Left colon (tissue), 2 donors: ENCODE data around the gene PRRG4. TPM values are rescaled to one million over a fixed set of nuclear protein-coding genes. Genes with fewer than 3 reads are reported as not detected.

ENCODE experiments used
- ATAC-seq: fragments of 200-7000 bp; cut with Tn5 transposase; one replicate; pipeline ENCODE4 v1.9.1; 2020; ENCODE audit warnings: mild to moderate bottlenecking, moderate library complexity
- DNase-seq, 2 donors: peaks; one replicate each; pipeline ENCODE4 v3.0.0-alpha.2; 2020
- intact Hi-C, 2 donors: fragments of 100-400 bp; cut with DNase I in 1 of 2; cut with micrococcal nuclease in 1 of 2; formaldehyde crosslinking; loops; one replicate each; pipeline versions ENCODE4 v1.11.2 to v1.14.0; 2022; cut with DNase I, micrococcal nuclease
- total RNA-seq, 2 donors: library from RNA; stranded (reverse); fragmentation: NEBNext Ultra II Directional; extraction: Animal tissue kit (Norgen Biotek cat#: 25700); gene quantifications; one replicate each; pipeline ENCODE4 v1.2.1, GENCODE V29; 2021
- donor health status: DM: no; HTN: no; CAD: no.
- donor health status: DM: yes; HTN: yes; CAD: no.

Gene PRRG4
- total RNA-seq, 2 donors from 2014 or later: 15.8 to 19.0 TPM

GRCh38 chr11:32826113-32826512, 3.6 kb upstream of the PRRG4 start:
- intact Hi-C loops: no loop called here
- ATAC-seq: no peak
- DNase-seq: no peak

- intact Hi-C loops: no loop called here
- ATAC-seq (no peak), DNase-seq (no peak)
These were observed 2.5 kb upstream of the PRRG4 start for GRCh38 chr11:32827276-32827675.

DNA sequence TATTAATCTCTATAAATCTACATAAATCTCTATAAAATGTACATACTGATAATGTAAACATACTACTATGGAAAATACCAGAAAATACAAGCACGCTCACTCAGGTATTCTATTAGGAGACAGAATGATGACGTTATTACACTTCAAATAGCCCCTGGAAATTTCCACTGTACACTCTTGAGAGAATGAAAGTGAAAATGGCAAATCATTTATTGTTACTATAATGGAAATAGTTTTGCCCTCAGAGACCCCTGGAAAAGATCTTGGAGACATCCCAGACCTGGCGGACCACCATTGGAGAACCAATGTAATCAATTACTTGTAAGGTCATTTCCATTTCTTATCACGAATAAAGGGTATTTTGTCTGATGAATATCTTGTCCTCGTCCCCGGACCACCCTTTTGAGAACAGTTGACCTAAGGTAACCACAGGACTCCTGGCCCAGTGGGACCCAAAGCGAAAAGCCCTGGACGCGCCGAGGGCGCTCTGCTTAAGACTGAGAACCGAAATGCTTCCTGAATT, 509 bp upstream of the PRRG4 start:
- DNase-seq: no peak
- intact Hi-C loops: no loop called here
- peak; percentile 19 for ATAC-seq

- intact Hi-C loops: no loop called here
- ATAC-seq (peak; percentile 74), DNase-seq (peak; percentile 62 to 76)
These were observed 649 bp downstream of the PRRG4 start for GRCh38 chr11:32830413-32830738.

DNA sequence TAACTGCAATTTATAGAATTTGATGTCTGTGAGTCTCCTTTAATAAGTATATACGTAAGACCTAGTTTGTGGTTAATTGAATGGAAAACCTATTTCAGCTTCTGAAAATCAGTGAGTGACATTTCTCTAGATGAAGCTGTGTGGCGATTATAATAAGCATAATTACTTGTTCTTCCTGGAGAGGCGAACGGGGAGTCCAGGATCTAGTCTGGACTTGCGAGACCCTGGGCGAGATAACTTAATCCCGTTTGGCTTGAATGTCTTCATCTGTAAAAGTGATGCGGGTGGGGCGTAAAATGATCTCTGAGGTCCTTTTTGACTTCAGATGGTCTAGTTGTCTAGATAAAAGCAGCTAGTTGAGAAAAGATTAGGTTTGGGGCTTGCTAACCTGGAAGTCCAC, 1.1 kb downstream of the PRRG4 start:
- intact Hi-C loops: no loop called here
- no peak for DNase-seq
- ATAC-seq: no peak

GRCh38 chr11:32831221-32831620, 1.5 kb downstream of the PRRG4 start:
- DNase-seq (no peak), ATAC-seq (no peak)
- intact Hi-C loops: no loop called here

- ATAC-seq: no peak
- no peak for DNase-seq
- intact Hi-C loops: no loop called here
These were observed 4.2 kb downstream of the PRRG4 start for GRCh38 chr11:32833921-32834320.

DNA sequence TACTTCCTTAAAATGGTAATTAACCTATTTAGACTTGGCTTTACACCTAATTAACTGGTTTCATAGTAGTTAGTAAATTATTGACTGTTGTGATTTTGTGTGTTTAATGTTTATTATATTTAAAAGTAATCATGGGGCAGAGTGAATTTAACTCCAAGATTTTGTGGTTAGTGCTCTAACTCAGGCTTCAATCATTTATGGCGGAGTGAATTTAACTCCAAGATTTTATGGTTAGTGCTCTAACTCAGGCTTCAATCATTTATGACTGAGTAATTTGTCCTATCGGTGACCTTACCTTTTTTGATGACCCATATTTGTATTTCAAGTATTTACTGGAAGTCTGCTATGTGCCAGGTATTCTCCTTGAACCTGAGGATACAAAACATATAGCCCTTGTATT, 7.2 kb downstream of the PRRG4 start:
- DNase-seq (no peak), ATAC-seq (no peak)
- intact Hi-C loops: no loop called here

DNA sequence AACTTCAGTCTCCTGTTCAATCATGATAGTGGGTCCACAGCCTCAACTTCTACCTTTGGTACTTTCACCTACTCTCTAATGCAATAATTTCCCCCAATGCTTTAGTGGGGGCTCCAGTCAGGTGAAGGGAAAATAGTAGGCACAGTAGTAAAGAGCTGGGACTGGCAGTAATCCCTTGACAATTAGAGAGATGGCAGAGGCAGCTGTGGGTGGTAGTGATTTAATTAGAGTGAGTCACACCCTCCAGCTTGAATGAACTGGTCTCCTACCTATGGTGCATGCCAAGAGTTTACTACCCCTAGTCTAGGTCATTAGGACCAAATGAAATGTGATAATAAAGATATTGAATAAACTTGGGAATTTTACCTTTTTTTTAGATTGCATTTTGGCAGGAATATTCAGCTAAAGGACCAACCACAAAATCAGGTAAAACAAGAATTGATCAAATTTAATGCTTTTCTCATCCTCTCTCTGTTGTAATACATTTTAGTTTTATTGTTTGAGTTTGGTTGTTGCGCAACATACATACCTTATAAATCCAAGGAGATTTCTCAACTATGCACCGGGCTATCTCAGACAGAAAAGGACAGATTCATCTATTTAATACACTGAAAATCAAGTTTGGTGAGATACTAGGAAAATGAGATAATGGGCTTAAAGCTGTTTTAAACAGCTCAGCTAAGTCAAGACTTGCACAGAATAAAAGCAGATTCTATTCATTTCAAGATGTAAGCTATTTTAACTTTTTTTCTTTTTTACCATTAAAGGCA, 9.0 kb downstream of the PRRG4 start:
- DNase-seq (peak in 1 of 2 donors; percentile 49), ATAC-seq (peak; percentile 99)
- intact Hi-C loops: no loop called here

- no peak for ATAC-seq
- no peak for DNase-seq
- intact Hi-C loops: no loop called here
These were observed 9.6 kb downstream of the PRRG4 start for GRCh38 chr11:32839308-32839707.

- ATAC-seq: no peak
- intact Hi-C loops: no loop called here
- no peak for DNase-seq
These were observed 10.9 kb downstream of the PRRG4 start for GRCh38 chr11:32840587-32840986.

- ATAC-seq: no peak
- DNase-seq: no peak
- intact Hi-C loops: no loop called here
These were observed 13.8 kb downstream of the PRRG4 start for GRCh38 chr11:32843544-32843943.

GRCh38 chr11:32847511-32847910, 17.8 kb downstream of the PRRG4 start:
- no peak for DNase-seq
- ATAC-seq: no peak
- intact Hi-C loops: no loop called here

- no peak for DNase-seq
- intact Hi-C loops: no loop called here
- ATAC-seq: no peak
These were observed 20.0 kb downstream of the PRRG4 start for GRCh38 chr11:32849761-32850160.

DNA sequence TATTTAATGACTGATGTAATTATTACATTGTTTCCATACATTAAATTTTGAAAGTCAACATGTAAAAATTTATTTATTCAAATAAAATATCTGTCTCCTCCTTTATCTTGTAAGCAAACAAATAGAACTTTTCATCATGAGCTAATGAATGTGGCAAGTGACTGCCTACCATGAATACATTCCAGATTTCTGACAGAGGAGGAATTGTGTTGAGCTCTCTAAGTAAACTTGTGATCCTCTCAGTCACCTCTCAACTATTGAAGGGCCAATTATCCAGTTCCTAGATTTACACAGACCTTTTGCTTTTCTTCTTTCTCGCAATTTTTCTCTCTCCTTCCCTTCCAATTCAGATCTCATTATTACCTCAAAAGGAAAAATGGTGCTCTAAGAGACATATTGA, 21.5 kb downstream of the PRRG4 start:
- DNase-seq (no peak), ATAC-seq (no peak)
- intact Hi-C loops: no loop called here

- intact Hi-C loops: no loop called here
- peak; percentile 99 for ATAC-seq
- DNase-seq: peak; percentile 19 to 56
These were observed 22.5 kb downstream of the PRRG4 start for GRCh38 chr11:32852207-32852606.

DNA sequence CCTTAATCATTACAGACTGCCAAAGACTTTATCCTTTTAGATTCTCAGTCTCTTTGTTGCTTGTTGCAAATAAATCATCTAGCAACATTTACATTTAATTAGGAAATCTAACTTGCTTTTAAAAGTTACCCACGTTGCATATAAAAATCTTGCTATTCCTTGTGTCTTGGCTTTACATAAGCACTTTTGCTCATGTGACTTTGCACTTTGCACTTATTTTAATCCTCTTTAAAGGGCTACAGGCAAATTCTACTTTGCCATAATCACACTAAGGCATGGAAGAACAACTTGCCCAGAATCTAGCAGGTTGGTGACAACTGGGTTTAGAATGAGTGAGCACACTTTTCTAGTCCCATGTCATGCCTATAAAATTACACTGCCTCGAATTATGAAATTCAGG, 25.9 kb downstream of the PRRG4 start:
- no peak for DNase-seq

GRCh38 chr11:32858731-32859130, 29.0 kb downstream of the PRRG4 start:
- no peak for DNase-seq
- no peak for ATAC-seq
- intact Hi-C loops: no loop called here

More for the DNA sequence above, 25.9 kb downstream of the PRRG4 start:
- ATAC-seq: no peak
- intact Hi-C loops: no loop called here

GRCh38 chr11:32861850-32862577, 32.3 kb downstream of the PRRG4 start:
- intact Hi-C loops: no loop called here
- no peak for ATAC-seq
- no peak for DNase-seq

DNA sequence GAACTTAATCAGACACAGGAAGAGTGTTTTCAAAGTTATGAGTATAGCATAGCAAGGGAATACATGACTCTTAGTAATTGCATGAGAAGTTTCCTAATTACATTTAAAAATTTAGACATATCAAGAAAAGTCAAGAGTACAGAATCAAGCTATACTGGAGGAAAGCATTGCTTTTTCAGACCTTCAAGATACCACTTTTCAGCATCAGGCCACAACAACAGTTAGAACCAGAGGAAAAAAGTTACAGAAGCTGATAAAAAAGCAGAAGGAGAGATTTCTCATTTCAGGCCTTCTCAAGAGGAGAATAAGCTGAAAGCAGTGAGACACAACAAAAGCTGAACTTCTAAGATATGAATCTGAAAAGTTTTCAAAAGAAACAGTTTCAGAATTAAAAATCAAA, 34.8 kb downstream of the PRRG4 start:
- ATAC-seq: no peak
- intact Hi-C loops: no loop called here

More for the DNA sequence above, 34.8 kb downstream of the PRRG4 start:
- no peak for DNase-seq
